GM19328 (cell line): ENCODE data around the gene C11orf16.
"Not testable (repeated sequence)": the region's sequence is repeated elsewhere in the genome, so short reads cannot be mapped to it uniquely, and the experiment has no call there.

Experiments
- ATAC-seq: cut with Tn5 transposase; IDR thresholded peaks from one replicate; pipeline ENCODE4 v1.9.1; 2021; ENCODE audit warnings: mild to moderate bottlenecking, moderate library complexity; ENCODE audit not compliant: unreplicated experiment

Gene C11orf16

GRCh38 chr11:8932564-8933180 lies at the start of gene C11orf16:
C11orf16 (minus strand) TSS chr11:8932947; CDS start chr11:8932308, 639 bp downstream.
- ATAC-seq = no peak

- no peak for ATAC-seq
Observed at GRCh38 chr11:8980485-8980884, 47.7 kb upstream of the C11orf16 start.

- not testable (repeated sequence) for ATAC-seq
Observed at GRCh38 chr11:8979365-8979764, 46.6 kb upstream of the C11orf16 start.

- no peak for ATAC-seq
Observed at GRCh38 chr11:8973121-8973520, 40.4 kb upstream of the C11orf16 start.

GRCh38 chr11:8971924-8972316 lies 39.2 kb upstream of the C11orf16 start:
- ATAC-seq = no peak

- no peak for ATAC-seq
Observed at GRCh38 chr11:8971196-8971923, 38.6 kb upstream of the C11orf16 start.

GRCh38 chr11:8967184-8967583 lies 34.4 kb upstream of the C11orf16 start:
- no peak for ATAC-seq

- ATAC-seq = peak; percentile 78
Observed at GRCh38 chr11:8964324-8965320, 31.9 kb upstream of the C11orf16 start, which contains the start of gene TMEM9B. TMEM9B (minus strand) TSS chr11:8964442; CDS start chr11:8964313, 129 bp downstream.

GRCh38 chr11:8963569-8964323 lies 31.0 kb upstream of the C11orf16 start:
- ATAC-seq = peak; percentile 68

- ATAC-seq = no peak
Observed at GRCh38 chr11:8962841-8963240, 30.1 kb upstream of the C11orf16 start.

- ATAC-seq = no peak
Observed at GRCh38 chr11:8961401-8961800, 28.7 kb upstream of the C11orf16 start.

- ATAC-seq = no peak
Observed at GRCh38 chr11:8959546-8960166, 26.9 kb upstream of the C11orf16 start.

- ATAC-seq = no peak
Observed at GRCh38 chr11:8956860-8957259, 24.1 kb upstream of the C11orf16 start.

GRCh38 chr11:8948886-8949285 lies 16.1 kb upstream of the C11orf16 start:
- ATAC-seq = no peak

GRCh38 chr11:8947230-8947943 lies 14.6 kb upstream of the C11orf16 start:
- no peak for ATAC-seq

- ATAC-seq = no peak
Observed at GRCh38 chr11:8942518-8943066, 9.8 kb upstream of the C11orf16 start, which contains the start of gene ASCL3. ASCL3 (minus strand) TSS chr11:8943016; CDS start chr11:8938161, 4,855 bp downstream.

- no peak for ATAC-seq
Observed at GRCh38 chr11:8941341-8942103, 8.8 kb upstream of the C11orf16 start.

GRCh38 chr11:8937659-8938058 lies 4.9 kb upstream of the C11orf16 start:
- ATAC-seq = no peak
